ENCODE results near the gene LEFTY2. TPM values are rescaled to one million over a fixed set of nuclear protein-coding genes. Genes with fewer than 3 reads are reported as not detected.

The LEFTY2 gene
- total and polyA plus RNA-seq, 2 of the 4 experiments (the other 2 are of a cell fraction): not detected

DNA sequence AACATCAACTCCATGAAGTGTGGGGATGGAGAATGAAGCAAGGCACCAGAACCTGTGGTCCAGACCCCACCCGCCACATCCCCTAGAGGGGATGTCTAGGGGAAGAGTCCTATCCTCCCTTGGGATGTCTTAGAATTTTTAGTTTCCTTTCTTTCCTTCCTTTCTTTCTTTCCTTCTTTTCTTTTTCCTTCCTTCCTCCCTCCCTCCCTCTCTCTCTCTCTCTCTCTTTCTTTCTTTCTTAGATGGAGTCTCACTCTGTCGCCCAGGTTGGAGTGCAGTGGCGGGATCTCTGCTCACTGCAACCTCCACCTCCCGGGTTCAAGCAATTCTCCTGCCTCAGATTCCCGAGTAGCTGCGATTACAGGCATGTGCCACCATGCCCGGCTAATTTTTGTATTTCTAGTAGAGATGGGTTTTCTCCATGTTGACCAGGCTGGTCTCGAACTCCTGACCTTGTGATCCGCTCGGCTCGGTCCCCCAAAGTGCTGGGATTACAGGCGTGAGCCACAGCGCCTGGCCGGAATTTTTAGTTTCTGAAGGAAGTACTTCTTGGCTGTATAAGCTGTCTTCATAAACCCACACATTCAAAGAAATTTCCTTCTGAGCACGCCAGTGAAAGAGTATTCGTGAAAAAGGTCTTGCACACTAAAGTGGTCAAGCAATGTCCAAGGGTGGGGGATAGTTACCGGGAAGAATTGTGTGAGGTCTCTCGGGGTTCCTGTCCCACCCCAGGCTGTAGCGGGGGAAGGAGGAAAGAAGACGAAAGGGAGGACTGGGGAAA, 20.8 kb upstream of the LEFTY2 start:
- Histone ChIP-seq H3K18ac (ENCODE audit: low read depth, low read length) (no peak overlapping the region), H3K4me1 (ENCODE audit: control insufficient read depth, insufficient read depth, low read length) (no peaks in the 10 kb centered on the region), H3K23ac (ENCODE audit: low read depth, low read length) (no peak overlapping the region), H4K8ac (ENCODE audit: low read depth in 2 of 2, low read length in 2 of 2) (no peak overlapping the region), H3K56ac (ENCODE audit: extremely low read depth, insufficient read depth, low read length) (no peak overlapping the region), H3K79me1 (ENCODE audit: low read depth in 1 of 2, low read length in 2 of 2) (no peaks in the 10 kb centered on the region), H3K9me3 (ENCODE audit: control insufficient read depth, insufficient read depth, low read length) (no peaks in the 10 kb centered on the region), H3K9me1 (ENCODE audit: insufficient read depth, low read length) (no peaks in the 10 kb centered on the region), H3K14ac (replicated peaks; ENCODE audit: low read depth, low read length) (no peak overlapping the region), H4K91ac (ENCODE audit: insufficient read depth, low read depth, low read length) (no peak overlapping the region), H2BK120ac (ENCODE audit: low read depth, low read length) (no peak overlapping the region), H3K4me3 (ENCODE audit: insufficient read depth, low read depth, low read length) (no peak overlapping the region), H4K5ac (ENCODE audit: low read depth, low read length) (no peak overlapping the region), H2AFZ (replicated peaks; ENCODE audit: low read length, poor library complexity) (peak overlapping the region; percentile 79), H3K36me3 (ENCODE audit: control insufficient read depth, insufficient read depth, low read length) (no peaks in the 10 kb centered on the region), H2BK15ac (ENCODE audit: low read depth, low read length) (no peak overlapping the region), H2BK5ac (ENCODE audit: low read depth, low read length, poor library complexity, severe bottlenecking) (no peak overlapping the region), H2AK9ac (replicated peaks; ENCODE audit: low read depth, low read length, poor library complexity) (no peak overlapping the region), H2AK5ac (ENCODE audit: low read depth, low read length) (no peak overlapping the region), H4K20me1 (ENCODE audit: insufficient read depth, low read length) (no peaks in the 10 kb centered on the region), H3K4me2 (ENCODE audit: low read depth, low read length) (no peak overlapping the region), H3K27me3 (ENCODE audit: control insufficient read depth, insufficient read depth, low read length) (peaks cover 8% of the 10 kb centered on the region; the same call in 1 of the 2 replicates), H3K27ac (ENCODE audit: insufficient read depth, low read length) (no peak overlapping the region), H3K4ac (ENCODE audit: low read depth, low read length) (no peak overlapping the region), H2BK20ac (ENCODE audit: low read depth, low read length) (no peak overlapping the region), H3K9ac (ENCODE audit: low read depth, low read length) (no peak overlapping the region)
- 50% methylated on average over 2 of the region's 20 CpGs; no CpG with 5 or more reads in 1 of the 2 experiments for WGBS, 2 experiments (ENCODE audit: extremely low coverage in 2 of 2, insufficient read length in 1 of 2)
- no peak for ATAC-seq (ENCODE audit: low read depth)
- intact Hi-C loops (cut with micrococcal nuclease) (no loop called here), dilution Hi-C loops (cut with HindIII; ENCODE audit: low sequenced_read_pairs, unreplicated experiment) (no loop called here), in situ Hi-C loops (cut with MboI; ENCODE audit: low sequenced_read_pairs) (no loop called here)
- TF ChIP-seq SMC3 (IDR thresholded peaks at IDR 0.05; ENCODE audit: low read depth, low read length): no peak
- no peak for TF ChIP-seq MXI1 (IDR thresholded peaks at IDR 0.05; ENCODE audit: borderline replicate concordance, low read depth, low read length)
- TF ChIP-seq, protein P1, sequence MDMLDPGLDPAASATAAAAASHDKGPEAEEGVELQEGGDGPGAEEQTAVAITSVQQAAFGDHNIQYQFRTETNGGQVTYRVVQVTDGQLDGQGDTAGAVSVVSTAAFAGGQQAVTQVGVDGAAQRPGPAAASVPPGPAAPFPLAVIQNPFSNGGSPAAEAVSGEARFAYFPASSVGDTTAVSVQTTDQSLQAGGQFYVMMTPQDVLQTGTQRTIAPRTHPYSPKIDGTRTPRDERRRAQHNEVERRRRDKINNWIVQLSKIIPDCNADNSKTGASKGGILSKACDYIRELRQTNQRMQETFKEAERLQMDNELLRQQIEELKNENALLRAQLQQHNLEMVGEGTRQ (IDR thresholded peaks at IDR 0.05; ENCODE audit: low read depth, low read length): no peak
- TF ChIP-seq, protein P2, sequence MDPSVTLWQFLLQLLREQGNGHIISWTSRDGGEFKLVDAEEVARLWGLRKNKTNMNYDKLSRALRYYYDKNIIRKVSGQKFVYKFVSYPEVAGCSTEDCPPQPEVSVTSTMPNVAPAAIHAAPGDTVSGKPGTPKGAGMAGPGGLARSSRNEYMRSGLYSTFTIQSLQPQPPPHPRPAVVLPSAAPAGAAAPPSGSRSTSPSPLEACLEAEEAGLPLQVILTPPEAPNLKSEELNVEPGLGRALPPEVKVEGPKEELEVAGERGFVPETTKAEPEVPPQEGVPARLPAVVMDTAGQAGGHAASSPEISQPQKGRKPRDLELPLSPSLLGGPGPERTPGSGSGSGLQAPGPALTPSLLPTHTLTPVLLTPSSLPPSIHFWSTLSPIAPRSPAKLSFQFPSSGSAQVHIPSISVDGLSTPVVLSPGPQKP (IDR thresholded peaks at IDR 0.05; ENCODE audit: borderline replicate concordance, low read depth, low read length): no peak
- POLR2A ChIA-PET (ENCODE audit: unreplicated experiment): no interaction called here
- BruUV-seq (replicated peaks): no TSS peak
- CTCF ChIA-PET: interaction anchor here (1.0 to 1.3 kb wide), 3 partner anchors 13 to 25 kb away, joined by 3 to 4 read pairs (median 3); no protein-coding TSS in a partner anchor
- no peak for DNase-seq
